Natural killer cell treated with Interleukin-12 subunit alpha and Interleukin-12 subunit beta and Interleukin-15 and Interleukin-18, amount 100 ng/mL, for 72 hours (primary cell): ENCODE data around the gene IFNA7. TPM values are rescaled to one million over a fixed set of nuclear protein-coding genes. Genes with fewer than 3 reads are reported as not detected.

Source experiments
- ATAC-seq, 2 donors: fragments of 150-1000 bp; cut with Tn5 transposase in 1 of 2; sonication (Bioruptor Pico), chemical (Tn5 transposase) in 1 of 2; 2 replicates each; pipeline ENCODE4 v1.10.0; 2021
- DNase-seq: peaks from one replicate; pipeline ENCODE4 v3.0.0; 2022; ENCODE audit warnings: low spot score
- H3K27ac Mint-ChIP-seq, 2 donors: 1 replicate in 1 of 2; 2 replicates in 1 of 2; pipeline ENCODE4 v1.8.0; 2022; ENCODE audit warnings: mixed read lengths in 2 of 2, mild to moderate bottlenecking in 1 of 2, moderate library complexity in 1 of 2
- H3K27me3 Mint-ChIP-seq, 2 donors: 1 replicate in 1 of 2; 2 replicates in 1 of 2; pipeline ENCODE4 v1.8.0; 2022; ENCODE audit warnings: mixed read lengths in 2 of 2
- H3K36me3 Mint-ChIP-seq: one replicate; pipeline ENCODE4 v1.8.0; 2022; ENCODE audit warnings: mixed read lengths
- H3K4me1 Mint-ChIP-seq, 2 donors: 1 replicate in 1 of 2; 2 replicates in 1 of 2; pipeline ENCODE4 v1.8.0; 2022; ENCODE audit warnings: low read depth in 2 of 2, mixed read lengths in 2 of 2, mild to moderate bottlenecking in 1 of 2
- H3K4me3 Mint-ChIP-seq: one replicate; pipeline ENCODE4 v1.8.0; 2022; ENCODE audit warnings: mixed read lengths
- H3K9me3 Mint-ChIP-seq: 2 replicates; pipeline ENCODE4 v1.8.0; 2022; ENCODE audit warnings: mixed read lengths
- total RNA-seq, 2 donors: library from RNA; stranded (reverse); gene quantifications; one replicate each; pipeline ENCODE4 v1.2.3, GENCODE V29; 2022

IFNA7 gene
- total RNA-seq, 2 donors from 2014 or later: not detected

DNA sequence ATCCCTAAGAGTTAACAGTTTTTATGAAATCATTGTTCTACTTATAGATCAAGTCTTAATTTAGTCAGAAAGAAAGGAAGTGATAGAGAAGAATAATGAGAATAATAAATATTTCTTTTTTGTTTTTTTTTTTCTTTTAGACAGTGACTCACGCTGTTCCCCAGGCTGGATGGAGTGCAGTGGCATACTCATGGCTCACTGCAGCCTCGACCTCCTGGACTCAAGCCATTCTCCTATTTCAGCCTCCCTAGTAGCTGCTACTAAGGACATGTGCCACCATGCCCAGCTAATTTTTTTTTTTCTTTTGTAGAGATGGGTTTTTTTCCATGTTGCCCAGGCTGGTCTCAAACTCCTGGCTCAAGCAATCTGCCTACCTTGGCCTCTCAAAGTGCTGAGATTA, 46.5 kb downstream of the IFNA7 start:
- no peaks in the 10 kb centered on the region for H3K27me3 Mint-ChIP-seq
- H3K4me1 Mint-ChIP-seq: peaks cover 15 to 20% of the 10 kb centered on the region in 2 donors
- no peak overlapping the region for H3K4me3 Mint-ChIP-seq
- ATAC-seq: no peak
- DNase-seq: no peak
- no peak overlapping the region for H3K27ac Mint-ChIP-seq
- no peaks in the 10 kb centered on the region for H3K9me3 Mint-ChIP-seq
- peaks cover 6% of the 10 kb centered on the region for H3K36me3 Mint-ChIP-seq

- DNase-seq: no peak
- Mint-ChIP-seq H3K4me1 (peaks cover 7 to 11% of the 10 kb centered on the region in 2 donors), H3K36me3 (peaks cover 6% of the 10 kb centered on the region), H3K27me3 (peaks cover 0 to 6% of the 10 kb centered on the region in 2 donors), H3K27ac (peak overlapping the region in 1 of 2 donors; percentile 3), H3K9me3 (no peaks in the 10 kb centered on the region), H3K4me3 (no peak overlapping the region)
- ATAC-seq: peak; percentile 76 to 79
Observed at GRCh38 chr9:21154018-21154608, 47.9 kb downstream of the IFNA7 start.

- DNase-seq (no peak), ATAC-seq (no peak)
- H3K36me3 Mint-ChIP-seq: peaks cover 9% of the 10 kb centered on the region
- H3K4me3 Mint-ChIP-seq: no peak overlapping the region
- H3K27ac Mint-ChIP-seq: no peak overlapping the region
- no peaks in the 10 kb centered on the region for H3K9me3 Mint-ChIP-seq
- peaks cover 0 to 8% of the 10 kb centered on the region in 2 donors for H3K27me3 Mint-ChIP-seq
- peaks cover 5 to 7% of the 10 kb centered on the region in 2 donors for H3K4me1 Mint-ChIP-seq
Observed at GRCh38 chr9:21153336-21154017, 48.5 kb downstream of the IFNA7 start.

Other genes with a start within 250 kb of the IFNA7 start
- gene HACD4, start 170.6 kb downstream of the IFNA7 start, total RNA-seq: 1 to 10 TPM; 2.2 to 3.1 TPM
- gene IFNB1, start 124.3 kb downstream of the IFNA7 start, total RNA-seq: not detected
- gene IFNW1, start 60.4 kb downstream of the IFNA7 start, total RNA-seq: not detected
- gene IFNA21, start 35.5 kb downstream of the IFNA7 start, total RNA-seq: not detected
- gene IFNA4, start 14.6 kb downstream of the IFNA7 start, total RNA-seq: not detected
- not detected for gene IFNA10, start 4.9 kb upstream of the IFNA7 start, total RNA-seq
- gene IFNA16, start 15.1 kb upstream of the IFNA7 start, total RNA-seq: not detected
- not detected for gene IFNA17, start 26.0 kb upstream of the IFNA7 start, total RNA-seq
- gene IFNA14, start 37.8 kb upstream of the IFNA7 start, total RNA-seq: not detected
- not detected for gene IFNA5, start 103.1 kb upstream of the IFNA7 start, total RNA-seq
- 10 to 100 TPM; 13.3 to 16.6 TPM for gene KLHL9, start 133.2 kb upstream of the IFNA7 start, total RNA-seq
- not detected for gene IFNA6, start 148.7 kb upstream of the IFNA7 start, total RNA-seq
- not detected for gene IFNA13, start 165.9 kb upstream of the IFNA7 start, total RNA-seq
- gene IFNA2, start 183.2 kb upstream of the IFNA7 start, total RNA-seq: not detected
- gene IFNA8, start 206.9 kb upstream of the IFNA7 start, total RNA-seq: not detected
- gene IFNA1, start 238.2 kb upstream of the IFNA7 start, total RNA-seq: not detected